ENCODE results near the gene GSK3A.

DNA sequence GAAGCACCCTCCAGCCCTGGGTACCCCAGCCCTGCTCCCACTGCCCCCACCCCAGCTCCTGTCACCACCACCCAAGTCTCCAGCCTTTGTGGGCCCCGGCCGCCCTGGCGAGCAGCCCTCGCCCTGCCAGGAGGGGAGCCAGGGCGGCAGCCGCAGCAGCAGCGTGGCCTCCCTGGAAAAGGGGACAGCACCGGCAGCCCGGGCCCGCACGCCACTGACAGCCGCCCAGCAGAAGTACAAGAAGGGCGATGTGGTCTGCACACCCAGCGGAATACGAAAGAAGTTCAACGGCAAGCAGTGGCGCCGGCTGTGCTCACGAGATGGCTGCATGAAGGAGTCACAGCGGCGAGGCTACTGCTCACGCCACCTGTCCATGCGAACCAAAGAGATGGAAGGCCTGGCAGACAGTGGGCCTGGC is 30.6 kb upstream of the GSK3A start:
- TF ChIP-seq POLR2AphosphoS5 (IDR thresholded peaks at IDR 0.05; ENCODE audit: low read depth, low read length) (no peak), POLR2A (IDR thresholded peaks at IDR 0.05; ENCODE audit: low read depth, low read length) (no peak), TAF1 (IDR thresholded peaks at IDR 0.05; ENCODE audit: low read depth, low read length) (no peak), SPI1 (IDR thresholded peaks at IDR 0.05; ENCODE audit: low read depth, low read length) (no peak), POU2F2 (IDR thresholded peaks at IDR 0.05; ENCODE audit: low read depth, low read length) (no peak)

Measured in GM12891 (cell line).